H1 (cell line): ENCODE results near the gene APOBEC3G. TPM values are rescaled to one million over a fixed set of nuclear protein-coding genes. Genes with fewer than 3 reads are reported as not detected.

Experiments used
- CTCF ChIA-PET: fragments of 300-600 bp; sonication (Branson Sonifier 250); formaldehyde crosslinking; loops from one replicate; lab custom pipeline; 2021; ENCODE audit not compliant: partially characterized antibody; lab: Charles Lee
- POLR2A ChIA-PET: fragments of 300-600 bp; sonication (Branson Sonifier 250); formaldehyde crosslinking; loops from one replicate; lab custom pipeline; 2021; ENCODE audit warnings: inconsistent platforms; ENCODE audit not compliant: partially characterized antibody; lab: Charles Lee
- DNase-seq, 2 experiments: peaks; one replicate each; pipeline versions ENCODE4 v3.0.0 to v3.0.0-alpha.2; 2010 to 2022; ENCODE audit warnings: low spot score in 2 of 2, low read depth in 1 of 2, mixed read lengths in 1 of 2
- FAIRE-seq: peaks from 2 replicates; lab custom pipeline; 2011; peaks lifted over from hg19 to GRCh38; lab: Jason Lieb, UNC
- H2AFZ ChIP-seq: 2 replicates; pipeline ENCODE4 v1.8.1; 2012; ENCODE audit warnings: low read length, inconsistent platforms
- H2AK5ac ChIP-seq: 2 replicates; pipeline ENCODE4 v1.6.1; 2013; ENCODE audit warnings: low read depth, low read length
- H2BK120ac ChIP-seq: replicated peaks from 2 replicates; pipeline ENCODE3; 2013; ENCODE audit warnings: low read depth, low read length, inconsistent platforms
- H2BK12ac ChIP-seq: 2 replicates; pipeline ENCODE4 v1.6.1; 2013; ENCODE audit warnings: low read depth, low read length
- H2BK15ac ChIP-seq: 2 replicates; pipeline ENCODE4 v1.6.1; 2013; ENCODE audit warnings: low read length
- H2BK20ac ChIP-seq: 2 replicates; pipeline ENCODE4 v1.6.1; 2013; ENCODE audit warnings: low read length
- H2BK5ac ChIP-seq: 2 replicates; pipeline ENCODE4 v1.6.1; 2013; ENCODE audit warnings: low read depth, low read length
- H3K14ac ChIP-seq: 2 replicates; pipeline ENCODE4 v1.6.1; 2013; ENCODE audit warnings: inconsistent platforms; ENCODE audit not compliant: insufficient read length
- H3K18ac ChIP-seq: 2 replicates; pipeline ENCODE4 v1.6.1; 2013; ENCODE audit warnings: low read length; ENCODE audit errors: extremely low read depth
- H3K23ac ChIP-seq: 2 replicates; pipeline ENCODE4 v1.6.1; 2013; ENCODE audit warnings: inconsistent platforms; ENCODE audit not compliant: insufficient read length
- H3K23me2 ChIP-seq: 2 replicates; pipeline ENCODE4 v1.6.1; 2013; ENCODE audit warnings: low read depth, low read length
- H3K27ac ChIP-seq: 2 replicates; pipeline ENCODE4 v1.6.1; 2011; ENCODE audit warnings: low read depth, low read length, inconsistent platforms
- H3K27me3 ChIP-seq, 4 experiments: replicated peaks in 1 of 4; 1 replicate in 1 of 4; 2 replicates in 3 of 4; pipeline versions ENCODE4 v1.6.1 to v1.8.1; 2011 to 2013; ENCODE audit warnings: low read length in 3 of 4, mild to moderate bottlenecking in 3 of 4, inconsistent platforms in 2 of 4, mixed read lengths in 2 of 4, moderate library complexity in 1 of 4; ENCODE audit not compliant: control insufficient read depth in 3 of 4, insufficient read depth in 3 of 4; ENCODE audit errors: extremely low read depth in 1 of 4
- H3K36me3 ChIP-seq, 4 experiments: 2 replicates each; pipeline versions ENCODE4 v1.6.1 to v1.8.1; 2011 to 2013; ENCODE audit warnings: mild to moderate bottlenecking in 4 of 4, low read length in 3 of 4, moderate library complexity in 2 of 4, control low read depth in 1 of 4, inconsistent platforms in 1 of 4; ENCODE audit not compliant: insufficient read depth in 4 of 4, control insufficient read depth in 2 of 4
- H3K4ac ChIP-seq: replicated peaks from 2 replicates; pipeline ENCODE3; 2013; ENCODE audit warnings: low read length, low read depth, mixed read lengths, inconsistent platforms; ENCODE audit not compliant: insufficient read length
- H3K4me1 ChIP-seq, 4 experiments: replicated peaks in 1 of 4; 1 replicate in 1 of 4; 2 replicates in 3 of 4; pipeline versions ENCODE4 v1.6.1 to v1.8.1; 2011 to 2013; ENCODE audit warnings: low read length in 3 of 4, inconsistent platforms in 2 of 4, mixed read lengths in 1 of 4; ENCODE audit not compliant: insufficient read depth in 4 of 4, control insufficient read depth in 3 of 4
- H3K4me2 ChIP-seq, 2 experiments: 2 replicates each; pipeline versions ENCODE4 v1.6.1 to v1.8.1; 2011 to 2013; ENCODE audit warnings: low read depth in 2 of 2, low read length in 2 of 2, control low read depth in 1 of 2, inconsistent platforms in 1 of 2, mild to moderate bottlenecking in 1 of 2; ENCODE audit not compliant: insufficient read depth in 1 of 2
- H3K4me3 ChIP-seq, 4 experiments: fragments of 200-600, 300-600 bp in 1 of 4; sonication (generic), shearing (Covaris generic), sonication (Bioruptor Twin) in 1 of 4; 2 replicates each; pipeline versions ENCODE4 v1.5.1 to v1.8.1; 2011 to 2016; ENCODE audit warnings: low read length in 4 of 4, low read depth in 3 of 4, control low read depth in 2 of 4, inconsistent platforms in 2 of 4, mild to moderate bottlenecking in 2 of 4, mixed read lengths in 1 of 4, moderate library complexity in 1 of 4; ENCODE audit not compliant: insufficient read depth in 2 of 4; ENCODE audit errors: extremely low read depth in 1 of 4
- H3K56ac ChIP-seq: replicated peaks from 2 replicates; pipeline ENCODE3; 2013; ENCODE audit warnings: low read depth, mild to moderate bottlenecking, mixed read lengths, low read length, inconsistent platforms; ENCODE audit not compliant: insufficient read length
- H3K79me1 ChIP-seq: 2 replicates; pipeline ENCODE4 v1.6.1; 2013; ENCODE audit warnings: low read depth, low read length, control low read depth
- H3K79me2 ChIP-seq, 2 experiments: 2 replicates each; pipeline versions ENCODE4 v1.6.1 to v1.8.1; 2012 to 2013; ENCODE audit warnings: low read length in 2 of 2, mild to moderate bottlenecking in 2 of 2, inconsistent platforms in 1 of 2; ENCODE audit not compliant: insufficient read depth in 2 of 2, control insufficient read depth in 1 of 2
- H3K9ac ChIP-seq, 4 experiments: replicated peaks in 1 of 4; 1 replicate in 1 of 4; 2 replicates in 3 of 4; pipeline versions ENCODE4 v1.6.1 to v1.8.1; 2011 to 2013; ENCODE audit warnings: low read depth in 3 of 4, low read length in 3 of 4, control low read depth in 2 of 4, mild to moderate bottlenecking in 2 of 4, moderate library complexity in 2 of 4, inconsistent platforms in 1 of 4; ENCODE audit errors: extremely low read depth in 1 of 4
- H3K9me3 ChIP-seq, 2 experiments: 2 replicates each; pipeline versions ENCODE4 v1.6.1 to v1.8.1; 2012 to 2013; ENCODE audit warnings: mild to moderate bottlenecking in 2 of 2, moderate library complexity in 2 of 2, control low read depth in 1 of 2, inconsistent platforms in 1 of 2, low read depth in 1 of 2, low read length in 1 of 2, mixed read lengths in 1 of 2; ENCODE audit not compliant: insufficient read depth in 2 of 2
- H4K20me1 ChIP-seq, 2 experiments: replicated peaks in 1 of 2; 2 replicates each; pipeline versions ENCODE3 to v1.8.1; 2011 to 2013; ENCODE audit warnings: inconsistent platforms in 2 of 2, low read length in 2 of 2, mild to moderate bottlenecking in 1 of 2; ENCODE audit not compliant: insufficient read depth in 2 of 2, control insufficient read depth in 1 of 2
- H4K5ac ChIP-seq: 2 replicates; pipeline ENCODE4 v1.6.1; 2013; ENCODE audit warnings: low read length, low read depth, mixed read lengths, inconsistent platforms; ENCODE audit not compliant: insufficient read length
- H4K8ac ChIP-seq: 2 replicates; pipeline ENCODE4 v1.8.0; 2013; ENCODE audit warnings: mild to moderate bottlenecking, moderate library complexity, low read length, inconsistent platforms; ENCODE audit not compliant: insufficient read depth; ENCODE audit errors: extremely low read depth
- H4K91ac ChIP-seq: replicated peaks from 2 replicates; pipeline ENCODE3; 2013; ENCODE audit warnings: low read length, mixed read lengths, inconsistent platforms; ENCODE audit not compliant: insufficient read length
- ATF2 ChIP-seq: IDR thresholded peaks from 2 replicates; pipeline ENCODE4 v1.6.1; 2012; ENCODE audit warnings: low read length, inconsistent platforms
- BACH1 ChIP-seq: IDR thresholded peaks from 2 replicates; pipeline ENCODE4 v1.6.1; 2012; ENCODE audit warnings: low read length, improper control_type of control experiment
- CBX8 ChIP-seq: fragments of 300-800, 300-1000 bp; sonication (generic); IDR thresholded peaks from 2 replicates; pipeline ENCODE4 v1.7.1; 2016; ENCODE audit warnings: low read depth, low read length, borderline replicate concordance
- CTBP2 ChIP-seq: IDR thresholded peaks from 2 replicates; pipeline ENCODE4 v1.7.0; 2011; ENCODE audit warnings: borderline replicate concordance, mild to moderate bottlenecking, moderate library complexity, mixed read lengths, low read length; ENCODE audit not compliant: insufficient read depth, insufficient read length
- GABPA ChIP-seq: IDR thresholded peaks from 2 replicates; pipeline ENCODE4 v1.6.1; 2011; ENCODE audit warnings: mild to moderate bottlenecking, low read length, moderate library complexity, borderline replicate concordance; ENCODE audit not compliant: insufficient read depth
- HDAC6 ChIP-seq: IDR thresholded peaks from one replicate; pipeline ENCODE4 v1.7.1; 2012; ENCODE audit warnings: low read depth, mild to moderate bottlenecking, inconsistent platforms, low read length, moderate library complexity
- JUN ChIP-seq: IDR thresholded peaks from 2 replicates; pipeline ENCODE4 v1.6.1; 2011; ENCODE audit warnings: low read depth, mild to moderate bottlenecking, improper control_type of control experiment, low read length
- KDM1A ChIP-seq: fragments of 200-600, 300-600 bp; sonication (generic); IDR thresholded peaks from 2 replicates; pipeline ENCODE4 v1.7.1; 2016; ENCODE audit warnings: mild to moderate bottlenecking, low read length, borderline replicate concordance
- WGBS, 2 experiments: shearing (Covaris generic) in 1 of 2; methylation state at CpG; one replicate each; pipeline versions ENCODE4 v1.1.6 to v1.1.7; 2013 to 2015; ENCODE audit warnings: low lambda C conversion rate in 2 of 2, mixed read lengths in 2 of 2, inconsistent platforms in 1 of 2, low coverage in 1 of 2, missing lambda C conversion rate in 1 of 2; ENCODE audit not compliant: insufficient replicate concordance in 2 of 2, insufficient coverage in 1 of 2, insufficient read length in 1 of 2; ENCODE audit errors: extremely low coverage in 1 of 2, missing lambda C conversion rate in 1 of 2; 5-methylcytosine and 5-hydroxymethylcytosine counted together
- polyA plus RNA-seq, 7 experiments: library from polyadenylated mRNA; depleted of rRNA in 3 of 7; stranded (reverse) in 5 of 7; unstranded in 2 of 7; fragments of >200 nt in 5 of 7; fragments of 200-250 nt in 2 of 7; gene quantifications; 1 replicate in 5 of 7; 2 replicates in 1 of 7; 4 replicates in 1 of 7; pipeline versions ENCODE4 v1.2.1 to v1.2.3, GENCODE V29; 2011 to 2013; ENCODE audit warnings: missing spikeins in 2 of 7, mixed read lengths in 2 of 7
- total RNA-seq: library from RNA; stranded (reverse); fragmentation: NEBNext Ultra II Directional; extraction: Animal tissue kit (Norgen Biotek cat#: 25700); gene quantifications from 2 replicates; pipeline ENCODE4 v1.2.1, GENCODE V29; 2021
- TF ChIP-seq, protein P1 (sequence below): IDR thresholded peaks from 2 replicates; pipeline ENCODE4 v1.6.1; 2012; ENCODE audit warnings: inconsistent platforms
- TF ChIP-seq, protein P2 (sequence below): IDR thresholded peaks from 2 replicates; pipeline ENCODE4 v1.6.1; 2011; ENCODE audit warnings: low read depth, mild to moderate bottlenecking, low read length; ENCODE audit not compliant: insufficient read depth

APOBEC3G gene
- total and polyA plus RNA-seq, 2 of the 8 experiments (the other 6 are each of a cell fraction or from before 2014, with no cell fraction given) = 1.7 to 2.0 TPM

- H3K27me3 ChIP-seq = no peaks in the 10 kb centered on the region
- H4K5ac ChIP-seq = no peak overlapping the region
- H3K27ac ChIP-seq = no peak overlapping the region
- 0 out of 2 replicates have a peak overlapping the region, but pooled peaks have one; percentile 46 for H2BK15ac ChIP-seq
- no peak overlapping the region for H2AFZ ChIP-seq
- no peak overlapping the region for H2AK5ac ChIP-seq
- no peak overlapping the region for H3K56ac ChIP-seq
- H3K4ac ChIP-seq = no peak overlapping the region
- H3K23ac ChIP-seq = no peak overlapping the region
- H2BK12ac ChIP-seq = peak overlapping the region; percentile 50; the same call in 1 of the 2 replicates
- 88% methylated on average over 7 of the region's 7 CpGs; no CpG with 5 or more reads in 1 of the 2 experiments for WGBS, 2 experiments
- peaks cover 0 to 3% (median 0%) of the 10 kb centered on the region in 4 experiments; a peak in 2 of 7 replicates for H3K4me1 ChIP-seq
- FAIRE-seq (no peak), DNase-seq (no peak)
- no peak overlapping the region; a peak in 1 of 7 replicates for H3K9ac ChIP-seq
- no peak overlapping the region for H2BK120ac ChIP-seq
- H3K79me1 ChIP-seq = no peaks in the 10 kb centered on the region
- H3K14ac ChIP-seq = no peak overlapping the region
- no peaks in the 10 kb centered on the region for H3K79me2 ChIP-seq
- peak overlapping the region; percentile 48; the same call in 1 of the 2 replicates for H2BK20ac ChIP-seq
- H3K23me2 ChIP-seq = no peaks in the 10 kb centered on the region
- H3K9me3 ChIP-seq = no peaks in the 10 kb centered on the region
- ChIA-PET POLR2A (no interaction called here), CTCF (interaction anchor here (0.6 to 1.2 kb wide), 2 partner anchors 11 to 307 kb away, joined by 3 read pairs; no protein-coding TSS in a partner anchor)
- H3K18ac ChIP-seq = peak overlapping the region; percentile 71; the same call in 1 of the 2 replicates
- H2BK5ac ChIP-seq = no peak overlapping the region
- H3K4me2 ChIP-seq = no peak overlapping the region; a peak in 1 of 4 replicates
- no peak overlapping the region for H3K4me3 ChIP-seq
- H4K8ac ChIP-seq = no peak overlapping the region; the same call in 1 of the 2 replicates
- H4K91ac ChIP-seq = no peak overlapping the region
- H4K20me1 ChIP-seq = no peaks in the 10 kb centered on the region
- no peaks in the 10 kb centered on the region for H3K36me3 ChIP-seq
- no peak for TF ChIP-seq JUN
- TF ChIP-seq HDAC6 = no peak
- TF ChIP-seq, protein P1, sequence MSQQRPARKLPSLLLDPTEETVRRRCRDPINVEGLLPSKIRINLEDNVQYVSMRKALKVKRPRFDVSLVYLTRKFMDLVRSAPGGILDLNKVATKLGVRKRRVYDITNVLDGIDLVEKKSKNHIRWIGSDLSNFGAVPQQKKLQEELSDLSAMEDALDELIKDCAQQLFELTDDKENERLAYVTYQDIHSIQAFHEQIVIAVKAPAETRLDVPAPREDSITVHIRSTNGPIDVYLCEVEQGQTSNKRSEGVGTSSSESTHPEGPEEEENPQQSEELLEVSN = no peak
- no peak for TF ChIP-seq GABPA
- TF ChIP-seq CTBP2 = no peak
- TF ChIP-seq BACH1 = no peak
- no peak for TF ChIP-seq CBX8
- TF ChIP-seq, protein P2, sequence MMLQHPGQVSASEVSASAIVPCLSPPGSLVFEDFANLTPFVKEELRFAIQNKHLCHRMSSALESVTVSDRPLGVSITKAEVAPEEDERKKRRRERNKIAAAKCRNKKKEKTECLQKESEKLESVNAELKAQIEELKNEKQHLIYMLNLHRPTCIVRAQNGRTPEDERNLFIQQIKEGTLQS = no peak
- TF ChIP-seq ATF2 = no peak
- TF ChIP-seq KDM1A = no peak
Measured at GRCh38 chr22:39070186-39070585, 6.9 kb upstream of the APOBEC3G start.
